Neuronal stem cell (in vitro differentiated cells): ENCODE data around the gene GAMT.
A peak's percentile ranks its signal among the peaks of the same experiment; 100 is the strongest.

Experiments
- DNase-seq: peaks from one replicate; pipeline ENCODE4 v3.0.0-alpha.2; 2013; ENCODE audit warnings: low spot score
- H2AFZ ChIP-seq: one replicate; pipeline ENCODE4 v1.6.1; 2013; ENCODE audit warnings: mild to moderate bottlenecking, low read length, inconsistent platforms
- H2AK5ac ChIP-seq: 2 replicates; pipeline ENCODE4 v1.6.1; 2013; ENCODE audit warnings: low read depth, mild to moderate bottlenecking, inconsistent platforms, low read length, moderate library complexity, mixed read lengths
- H2BK120ac ChIP-seq: 2 replicates; pipeline ENCODE4 v1.6.1; 2013; ENCODE audit warnings: low read depth, mild to moderate bottlenecking, inconsistent platforms, low read length, moderate library complexity, mixed read lengths
- H2BK12ac ChIP-seq: one replicate; pipeline ENCODE4 v1.6.1; 2013; ENCODE audit warnings: low read length, inconsistent platforms
- H2BK15ac ChIP-seq: 2 replicates; pipeline ENCODE4 v1.6.1; 2013; ENCODE audit warnings: mild to moderate bottlenecking, low read length, inconsistent platforms, mixed read lengths
- H2BK5ac ChIP-seq: one replicate; pipeline ENCODE4 v1.6.1; 2013; ENCODE audit warnings: inconsistent platforms, mild to moderate bottlenecking, low read length, moderate library complexity
- H3K14ac ChIP-seq: one replicate; pipeline ENCODE4 v1.6.1; 2013; ENCODE audit warnings: low read length, inconsistent platforms
- H3K18ac ChIP-seq: 2 replicates; pipeline ENCODE4 v1.6.1; 2013; ENCODE audit warnings: low read length, inconsistent platforms
- H3K23ac ChIP-seq: 2 replicates; pipeline ENCODE4 v1.6.1; 2013; ENCODE audit warnings: low read depth, mild to moderate bottlenecking, mixed read lengths, low read length, inconsistent platforms; ENCODE audit not compliant: poor library complexity
- H3K27ac ChIP-seq: replicated peaks from 3 replicates; pipeline ENCODE4 v1.5.1; 2013; ENCODE audit warnings: low read length, inconsistent platforms
- H3K27me3 ChIP-seq, 3 experiments: 2 replicates each; pipeline ENCODE4 v1.6.1; 2013; ENCODE audit warnings: low read length in 3 of 3, mild to moderate bottlenecking in 2 of 3, inconsistent platforms in 1 of 3, low read depth in 1 of 3, mixed read lengths in 1 of 3, moderate library complexity in 1 of 3; ENCODE audit not compliant: control insufficient read depth in 3 of 3, insufficient read depth in 3 of 3
- H3K36me3 ChIP-seq, 2 donors: replicated peaks in 1 of 2; 2 replicates each; pipeline ENCODE4 v1.6.1; 2013; ENCODE audit warnings: low read length in 2 of 2; ENCODE audit not compliant: control insufficient read depth in 2 of 2, insufficient read depth in 2 of 2
- H3K4ac ChIP-seq: 2 replicates; pipeline ENCODE4 v1.6.1; 2013; ENCODE audit warnings: inconsistent platforms, mild to moderate bottlenecking, low read length, moderate library complexity
- H3K4me1 ChIP-seq, 2 donors: 1 replicate in 1 of 2; 2 replicates in 1 of 2; pipeline ENCODE4 v1.6.1; 2013; ENCODE audit warnings: low read length in 2 of 2, low read depth in 1 of 2; ENCODE audit not compliant: control insufficient read depth in 2 of 2, insufficient read depth in 1 of 2
- H3K4me2 ChIP-seq: one replicate; pipeline ENCODE4 v1.6.1; 2013; ENCODE audit warnings: mild to moderate bottlenecking, low read length, inconsistent platforms; ENCODE audit not compliant: insufficient read depth, poor library complexity, severe bottlenecking
- H3K4me3 ChIP-seq, 2 donors: 2 replicates each; pipeline ENCODE4 v1.5.1; 2013; ENCODE audit warnings: low read length in 2 of 2, mild to moderate bottlenecking in 2 of 2, inconsistent platforms in 1 of 2, moderate library complexity in 1 of 2
- H3K79me1 ChIP-seq: one replicate; pipeline ENCODE4 v1.6.1; 2013; ENCODE audit warnings: low read depth, mild to moderate bottlenecking, inconsistent platforms, low read length, moderate library complexity
- H3K9ac ChIP-seq: one replicate; pipeline ENCODE4 v1.6.1; 2013; ENCODE audit warnings: mild to moderate bottlenecking, low read depth, low read length, inconsistent platforms; ENCODE audit not compliant: poor library complexity
- H3K9me3 ChIP-seq, 2 donors: replicated peaks in 1 of 2; 2 replicates each; pipeline versions ENCODE3 to v1.6.1; 2013; ENCODE audit warnings: low read length in 2 of 2, mild to moderate bottlenecking in 2 of 2, inconsistent platforms in 1 of 2, low read depth in 1 of 2, mixed read lengths in 1 of 2, moderate library complexity in 1 of 2; ENCODE audit not compliant: control insufficient read depth in 2 of 2, insufficient read depth in 1 of 2
- H4K8ac ChIP-seq: one replicate; pipeline ENCODE4 v1.6.1; 2013; ENCODE audit warnings: low read depth, mild to moderate bottlenecking, inconsistent platforms, low read length, moderate library complexity
- H4K91ac ChIP-seq: one replicate; pipeline ENCODE4 v1.6.1; 2013; ENCODE audit warnings: low read length, low read depth, mild to moderate bottlenecking, inconsistent platforms; ENCODE audit not compliant: poor library complexity
- WGBS, 2 donors: extraction: QIAGEN DNeasy Blood & Tissue Kit; methylation state at CpG; one replicate each; pipeline ENCODE4 v1.1.7; 2013; ENCODE audit warnings: missing lambda C conversion rate in 2 of 2, mixed read lengths in 1 of 2; ENCODE audit not compliant: insufficient read length in 2 of 2, insufficient replicate concordance in 1 of 2; ENCODE audit errors: extremely low coverage in 2 of 2; 5-methylcytosine and 5-hydroxymethylcytosine counted together

Gene GAMT

GRCh38 chr19:1447504-1447903 lies 46.2 kb upstream of the GAMT start:
- H3K23ac ChIP-seq = no peak overlapping the region
- peaks cover 2% of the 10 kb centered on the region for H3K79me1 ChIP-seq
- peak overlapping the region in 1 of 2 donors; percentile 60 for H3K4me3 ChIP-seq
- no peak overlapping the region for H3K27ac ChIP-seq
- no peak overlapping the region for H3K18ac ChIP-seq
- no peak overlapping the region for H3K14ac ChIP-seq
- no peak overlapping the region for H2BK12ac ChIP-seq
- no peak overlapping the region for H3K4me2 ChIP-seq
- no peak overlapping the region for H3K4ac ChIP-seq
- H2AK5ac ChIP-seq = no peak overlapping the region
- H3K27me3 ChIP-seq = peaks cover 0 to 14% (median 0%) of the 10 kb centered on the region in 3 experiments
- no peak overlapping the region for H4K8ac ChIP-seq
- no peak overlapping the region for H2BK120ac ChIP-seq
- DNase-seq = no peak
- H4K91ac ChIP-seq = no peak overlapping the region
- no peaks in the 10 kb centered on the region for H3K9me3 ChIP-seq
- H2AFZ ChIP-seq = no peak overlapping the region
- peaks cover 3 to 10% of the 10 kb centered on the region in 2 donors for H3K36me3 ChIP-seq
- H3K4me1 ChIP-seq = peaks cover 33 to 42% of the 10 kb centered on the region in 2 donors
- no peak overlapping the region for H3K9ac ChIP-seq
- no peak overlapping the region for H2BK5ac ChIP-seq
- H2BK15ac ChIP-seq = no peak overlapping the region
- WGBS, 2 donors = no CpG with 5 or more reads among the region's 4 CpGs

- Histone ChIP-seq H4K8ac (no peak overlapping the region), H3K23ac (peak overlapping the region; percentile 11), H3K14ac (no peak overlapping the region), H3K36me3 (peaks cover 8 to 14% of the 10 kb centered on the region in 2 donors), H3K79me1 (no peaks in the 10 kb centered on the region), H2AFZ (peak overlapping the region; percentile 98), H3K9ac (no peak overlapping the region), H3K18ac (peak overlapping the region; percentile 17), H2BK5ac (no peak overlapping the region), H2BK15ac (no peak overlapping the region), H3K27me3 (peaks cover 0 to 14% (median 0%) of the 10 kb centered on the region in 3 experiments), H3K4me3 (peak overlapping the region; percentile 60 to 81), H2BK120ac (no peak overlapping the region), H3K27ac (no peak overlapping the region), H2AK5ac (no peak overlapping the region), H3K4me2 (peak overlapping the region; percentile 95), H3K4me1 (peaks cover 28 to 37% of the 10 kb centered on the region in 2 donors), H3K9me3 (no peaks in the 10 kb centered on the region), H3K4ac (no peak overlapping the region), H4K91ac (no peak overlapping the region), H2BK12ac (no peak overlapping the region)
- no CpG with 5 or more reads among the region's 63 CpGs for WGBS, 2 donors
- DNase-seq = no peak
Measured at GRCh38 chr19:1446713-1447481, 45.6 kb upstream of the GAMT start.

DNA sequence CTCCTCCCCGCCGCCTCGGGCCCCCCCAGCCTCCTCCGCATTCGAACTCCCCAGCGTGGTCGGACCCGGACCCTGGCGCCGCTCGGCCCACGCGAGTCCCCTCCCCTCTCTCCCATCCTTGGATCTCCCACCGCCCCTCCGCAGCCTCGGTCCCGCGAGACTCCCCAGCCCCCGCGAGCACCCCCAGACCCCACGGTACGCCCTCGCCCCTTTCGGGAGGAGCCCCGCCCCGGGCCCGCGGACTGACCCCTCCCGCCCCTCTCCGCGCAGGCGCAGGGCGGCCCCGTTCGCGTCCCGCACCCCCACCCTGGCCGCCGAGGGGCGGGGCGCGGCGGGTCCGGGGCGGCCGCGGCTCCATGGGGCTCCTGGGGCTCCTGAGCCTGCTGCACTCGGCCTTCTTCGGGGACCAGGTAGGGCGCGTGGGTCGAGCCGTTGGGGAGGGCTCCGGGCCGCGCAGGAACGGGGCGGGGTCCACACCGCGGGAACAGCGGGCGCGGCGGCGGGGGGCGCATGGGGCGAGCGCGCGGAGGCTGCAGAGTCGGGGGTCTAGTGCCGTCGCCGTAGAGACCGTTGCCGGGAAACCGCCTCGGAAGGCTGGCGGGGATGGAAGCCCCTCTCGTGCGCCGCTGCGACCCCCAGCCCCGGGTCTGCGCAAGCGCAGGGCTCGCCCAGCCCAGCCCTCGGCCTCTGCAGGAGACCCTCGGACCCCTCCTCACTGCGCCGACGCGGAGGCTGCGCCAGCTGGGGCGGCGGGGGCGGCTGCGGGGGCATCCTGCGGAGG lies 44.8 kb upstream of the GAMT start:
- H2BK5ac ChIP-seq = no peak overlapping the region
- H3K36me3 ChIP-seq = peaks cover 16 to 22% of the 10 kb centered on the region in 2 donors
- H3K4me3 ChIP-seq = peak overlapping the region; percentile 60 to 81
- H3K23ac ChIP-seq = peak overlapping the region; percentile 11
- H3K79me1 ChIP-seq = peaks cover under 1% of the 10 kb centered on the region
- no CpG with 5 or more reads among the region's 99 CpGs for WGBS, 2 donors
- no peak overlapping the region for H2BK12ac ChIP-seq
- no peaks in the 10 kb centered on the region for H3K9me3 ChIP-seq
- peak overlapping the region; percentile 1 for H2AK5ac ChIP-seq
- H2BK120ac ChIP-seq = no peak overlapping the region
- H3K4me2 ChIP-seq = peak overlapping the region; percentile 95
- H2BK15ac ChIP-seq = peak overlapping the region; percentile 69
- H3K18ac ChIP-seq = peak overlapping the region; percentile 95
- H3K9ac ChIP-seq = peak overlapping the region; percentile 86
- peaks cover 0 to 14% (median 0%) of the 10 kb centered on the region in 3 experiments for H3K27me3 ChIP-seq
- peak; percentile 78 for DNase-seq
- no peak overlapping the region for H3K27ac ChIP-seq
- no peak overlapping the region for H4K8ac ChIP-seq
- H2AFZ ChIP-seq = peak overlapping the region; percentile 98
- no peak overlapping the region for H3K14ac ChIP-seq
- no peak overlapping the region for H4K91ac ChIP-seq
- H3K4me1 ChIP-seq = peaks cover 23 to 30% of the 10 kb centered on the region in 2 donors
- no peak overlapping the region for H3K4ac ChIP-seq
